Prostate gland (tissue), 2 donors: ENCODE results near the gene SLC12A8.

Source experiments
- POLR2A ChIP-seq: fragments of 450-650 bp; IDR thresholded peaks from one replicate; pipeline ENCODE4 v1.6.1; 2016; ENCODE audit warnings: antibody characterized with exemption, mild to moderate bottlenecking
- TF ChIP-seq, protein P1 (sequence below), 4 experiments: fragments of 200-600 bp in 2 of 4; fragments of 450-650 bp in 2 of 4; sonication (generic) in 2 of 4; IDR thresholded peaks; 1 replicate in 3 of 4; 2 replicates in 1 of 4; pipeline ENCODE4 v1.5.1; 2016 to 2019; ENCODE audit warnings: antibody characterized with exemption in 4 of 4, mild to moderate bottlenecking in 2 of 4, moderate library complexity in 2 of 4

DNA sequence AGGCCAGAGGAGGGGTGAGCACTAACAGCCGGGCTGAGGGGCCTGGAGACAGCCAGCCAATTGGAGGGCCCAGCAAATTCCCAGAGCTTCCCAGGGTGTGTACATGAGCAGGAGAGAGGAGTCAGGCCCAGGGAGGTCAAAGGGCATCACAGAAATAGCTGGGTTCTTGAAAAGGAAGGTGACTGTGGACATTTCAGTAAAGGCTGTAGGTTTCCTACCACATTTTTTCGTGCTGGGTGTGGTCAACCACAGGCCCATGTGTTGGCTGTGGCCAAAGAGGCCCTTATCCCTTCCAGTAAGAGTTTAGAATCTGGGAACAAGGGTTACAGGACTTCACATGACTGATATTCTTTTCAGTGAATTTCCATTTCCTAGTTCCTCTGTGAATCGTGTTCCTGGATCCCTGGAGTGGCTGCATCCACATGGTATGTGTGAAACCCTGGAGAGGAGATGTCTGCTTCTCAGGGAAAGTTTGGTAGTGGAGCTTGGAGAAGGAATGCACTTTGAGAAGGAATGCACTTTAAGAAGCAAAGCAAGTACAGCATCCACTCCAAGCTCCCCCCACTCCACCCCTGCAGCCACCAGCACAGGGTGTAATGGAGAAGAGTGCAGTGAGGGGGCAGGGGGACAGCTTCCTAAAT lies 83.6 kb downstream of the SLC12A8 start:
- TF ChIP-seq, protein P1, sequence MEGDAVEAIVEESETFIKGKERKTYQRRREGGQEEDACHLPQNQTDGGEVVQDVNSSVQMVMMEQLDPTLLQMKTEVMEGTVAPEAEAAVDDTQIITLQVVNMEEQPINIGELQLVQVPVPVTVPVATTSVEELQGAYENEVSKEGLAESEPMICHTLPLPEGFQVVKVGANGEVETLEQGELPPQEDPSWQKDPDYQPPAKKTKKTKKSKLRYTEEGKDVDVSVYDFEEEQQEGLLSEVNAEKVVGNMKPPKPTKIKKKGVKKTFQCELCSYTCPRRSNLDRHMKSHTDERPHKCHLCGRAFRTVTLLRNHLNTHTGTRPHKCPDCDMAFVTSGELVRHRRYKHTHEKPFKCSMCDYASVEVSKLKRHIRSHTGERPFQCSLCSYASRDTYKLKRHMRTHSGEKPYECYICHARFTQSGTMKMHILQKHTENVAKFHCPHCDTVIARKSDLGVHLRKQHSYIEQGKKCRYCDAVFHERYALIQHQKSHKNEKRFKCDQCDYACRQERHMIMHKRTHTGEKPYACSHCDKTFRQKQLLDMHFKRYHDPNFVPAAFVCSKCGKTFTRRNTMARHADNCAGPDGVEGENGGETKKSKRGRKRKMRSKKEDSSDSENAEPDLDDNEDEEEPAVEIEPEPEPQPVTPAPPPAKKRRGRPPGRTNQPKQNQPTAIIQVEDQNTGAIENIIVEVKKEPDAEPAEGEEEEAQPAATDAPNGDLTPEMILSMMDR (IDR thresholded peaks at IDR 0.05), result no peak
- no peak for TF ChIP-seq POLR2A
